ENCODE data around the gene HDAC9. TPM values are rescaled to one million over a fixed set of nuclear protein-coding genes. Genes with fewer than 3 reads are reported as not detected.

HDAC9 gene
- total RNA-seq, 1 donor = 55.0 TPM

GRCh38 chr7:18760046-18760445 is 264.5 kb downstream of the HDAC9 start:
- TF ChIP-seq CTCF (IDR thresholded peaks at IDR 0.05; ENCODE audit: insufficient read depth, low read length) = no peak
- DNase-seq (ENCODE audit: low read depth) = no peak
- H3K4me3 ChIP-seq (ENCODE audit: low read depth, low read length) = no peak overlapping the region

GRCh38 chr7:18760631-18761445 is 265.3 kb downstream of the HDAC9 start:
- no peak for TF ChIP-seq CTCF (IDR thresholded peaks at IDR 0.05; ENCODE audit: insufficient read depth, low read length)
- no peak overlapping the region for H3K4me3 ChIP-seq (ENCODE audit: low read depth, low read length)
- DNase-seq (ENCODE audit: low read depth) = no peak

- DNase-seq (ENCODE audit: low read depth) = peak; percentile 89
- no peak for TF ChIP-seq CTCF (IDR thresholded peaks at IDR 0.05; ENCODE audit: insufficient read depth, low read length)
- H3K4me3 ChIP-seq (ENCODE audit: low read depth, low read length) = no peak overlapping the region
Measured at GRCh38 chr7:18762189-18762588, 266.6 kb downstream of the HDAC9 start.

GRCh38 chr7:18768256-18768655 is 272.7 kb downstream of the HDAC9 start:
- no peak for DNase-seq (ENCODE audit: low read depth)
- no peak for TF ChIP-seq CTCF (IDR thresholded peaks at IDR 0.05; ENCODE audit: insufficient read depth, low read length)
- H3K4me3 ChIP-seq (ENCODE audit: low read depth, low read length) = no peak overlapping the region

GRCh38 chr7:18770154-18770811 is 274.7 kb downstream of the HDAC9 start:
- H3K4me3 ChIP-seq (ENCODE audit: low read depth, low read length) = no peak overlapping the region
- DNase-seq (ENCODE audit: low read depth) = peak; percentile 78
- TF ChIP-seq CTCF (IDR thresholded peaks at IDR 0.05; ENCODE audit: insufficient read depth, low read length) = no peak

GRCh38 chr7:18770822-18771221 is 275.3 kb downstream of the HDAC9 start:
- peak; percentile 16 for DNase-seq (ENCODE audit: low read depth)
- no peak overlapping the region for H3K4me3 ChIP-seq (ENCODE audit: low read depth, low read length)
- no peak for TF ChIP-seq CTCF (IDR thresholded peaks at IDR 0.05; ENCODE audit: insufficient read depth, low read length)

All from fibroblast of the aortic adventitia (primary cell).